ENCODE results near the gene EDC4.

The EDC4 gene

GRCh38 chr16:67878232-67878631, 5.4 kb downstream of the EDC4 start:
- no peak for DNase-seq

GRCh38 chr16:67878846-67879245, 6.0 kb downstream of the EDC4 start:
- no peak for DNase-seq

GRCh38 chr16:67879462-67879861, 6.6 kb downstream of the EDC4 start:
- DNase-seq: no peak

GRCh38 chr16:67879936-67880335, 7.1 kb downstream of the EDC4 start:
- DNase-seq: no peak

- no peak for DNase-seq
These were observed 7.7 kb downstream of the EDC4 start for GRCh38 chr16:67880584-67880983.

- no peak for DNase-seq
These were observed 8.8 kb downstream of the EDC4 start for GRCh38 chr16:67881621-67882161.

- no peak for DNase-seq
These were observed 9.7 kb downstream of the EDC4 start for GRCh38 chr16:67882374-67883145.

GRCh38 chr16:67883146-67883871, 10.5 kb downstream of the EDC4 start:
- DNase-seq: no peak

- peak; percentile 71 to 72 for DNase-seq
These were observed 11.0 kb downstream of the EDC4 start for GRCh38 chr16:67883872-67884261.

GRCh38 chr16:67884684-67885083, 11.8 kb downstream of the EDC4 start, which contains the start of gene NRN1L:
Gene NRN1L, plus strand, starts transcription at chr16:67884885. Its CDS starts 19 bp downstream, at chr16:67884904.
- no peak for DNase-seq

- no peak for DNase-seq
These were observed 12.7 kb downstream of the EDC4 start for GRCh38 chr16:67885545-67885944.

GRCh38 chr16:67885976-67886375, 13.1 kb downstream of the EDC4 start:
- no peak for DNase-seq

- DNase-seq: no peak
These were observed 13.5 kb downstream of the EDC4 start for GRCh38 chr16:67886387-67886786.

GRCh38 chr16:67888331-67888730, 15.5 kb downstream of the EDC4 start:
- DNase-seq: no peak

- DNase-seq: no peak
These were observed 19.5 kb downstream of the EDC4 start for GRCh38 chr16:67892375-67892774.

GRCh38 chr16:67892899-67893742, 20.3 kb downstream of the EDC4 start, which contains the start of gene PSKH1:
Gene PSKH1, plus strand, starts transcription at chr16:67893254. Its CDS starts 15,496 bp downstream, at chr16:67908750.
- DNase-seq: peak; percentile 91 to 93

- no peak for DNase-seq
These were observed 21.0 kb downstream of the EDC4 start for GRCh38 chr16:67893743-67894399.

- DNase-seq: no peak
These were observed 24.4 kb downstream of the EDC4 start for GRCh38 chr16:67897231-67897630.

- no peak for DNase-seq
These were observed 28.9 kb downstream of the EDC4 start for GRCh38 chr16:67901734-67902133.

- no peak for DNase-seq
These were observed 30.0 kb downstream of the EDC4 start for GRCh38 chr16:67902831-67903230.

- DNase-seq: no peak
These were observed 34.7 kb downstream of the EDC4 start for GRCh38 chr16:67907397-67908180.

All from activated CD4-positive, alpha-beta T cell treated with anti-CD3 and anti-CD28 coated beads for 4 hours (primary cell).